ENCODE data around the gene CCDC50.

- TF ChIP-seq GATA3 (IDR thresholded peaks at IDR 0.05; ENCODE audit: low read depth, low read length) (no peak), GATA2 (IDR thresholded peaks at IDR 0.05; ENCODE audit: low read depth, low read length) (no peak)
Measured at GRCh38 chr3:191397771-191398170, 68.6 kb downstream of the CCDC50 start.

All from SH-SY5Y (cell line).